ENCODE measurements around the gene TNNT1.
A peak's percentile ranks its signal among the peaks of the same experiment; 100 is the strongest.

The TNNT1 gene

GRCh38 chr19:55166530-55167268 lies 17.7 kb upstream of the TNNT1 start, which contains the start of gene DNAAF3:
DNAAF3 (minus strand) TSS chr19:55166613; CDS start chr19:55166413, 200 bp downstream.
- H3K9me3 ChIP-seq (ENCODE audit: insufficient read depth, low read length), result no peaks in the 10 kb centered on the region
- peak within 1 kb of the TSS; percentile 44 for H3K4me3 ChIP-seq (ENCODE audit: insufficient read length, low read depth)
- DNase-seq (ENCODE audit: low read depth, low spot score), result peak; percentile 91
- H3K36me3 ChIP-seq (ENCODE audit: insufficient read depth, insufficient read length, low read length), result no peaks in the 10 kb centered on the region
- TF ChIP-seq SUZ12 (IDR thresholded peaks at IDR 0.05; ENCODE audit: extremely low read depth, insufficient read depth, insufficient read length) (no peak), YY1 (IDR thresholded peaks at IDR 0.05; ENCODE audit: insufficient read depth, insufficient read length) (no peak), ZNF274 (IDR thresholded peaks at IDR 0.05; ENCODE audit: low read depth, low read length) (no peak)
- peaks cover 2% of the 10 kb centered on the region for H3K4me1 ChIP-seq (ENCODE audit: insufficient read depth, insufficient read length)
- H3K9ac ChIP-seq (ENCODE audit: insufficient read length, low read depth), result no peak within 1 kb of the TSS
- peaks cover 21% of the 10 kb centered on the region for H3K27me3 ChIP-seq (ENCODE audit: insufficient read depth, insufficient read length)

GRCh38 chr19:55165952-55166529 lies 17.0 kb upstream of the TNNT1 start:
- Histone ChIP-seq H3K4me1 (ENCODE audit: insufficient read depth, insufficient read length) (peaks cover 2% of the 10 kb centered on the region), H3K36me3 (ENCODE audit: insufficient read depth, insufficient read length, low read length) (no peaks in the 10 kb centered on the region), H3K9me3 (ENCODE audit: insufficient read depth, low read length) (no peaks in the 10 kb centered on the region), H3K9ac (ENCODE audit: insufficient read length, low read depth) (no peak overlapping the region), H3K4me3 (ENCODE audit: insufficient read length, low read depth) (peak overlapping the region; percentile 44), H3K27me3 (ENCODE audit: insufficient read depth, insufficient read length) (peaks cover 14% of the 10 kb centered on the region)
- DNase-seq (ENCODE audit: low read depth, low spot score), result peak; percentile 85
- TF ChIP-seq YY1 (IDR thresholded peaks at IDR 0.05; ENCODE audit: insufficient read depth, insufficient read length) (no peak), SUZ12 (IDR thresholded peaks at IDR 0.05; ENCODE audit: extremely low read depth, insufficient read depth, insufficient read length) (no peak), ZNF274 (IDR thresholded peaks at IDR 0.05; ENCODE audit: low read depth, low read length) (no peak)

- TF ChIP-seq ZNF274 (IDR thresholded peaks at IDR 0.05; ENCODE audit: low read depth, low read length) (no peak), SUZ12 (IDR thresholded peaks at IDR 0.05; ENCODE audit: extremely low read depth, insufficient read depth, insufficient read length) (no peak), YY1 (IDR thresholded peaks at IDR 0.05; ENCODE audit: insufficient read depth, insufficient read length) (no peak)
- DNase-seq (ENCODE audit: low read depth, low spot score), result no peak
- Histone ChIP-seq H3K27me3 (ENCODE audit: insufficient read depth, insufficient read length) (no peaks in the 10 kb centered on the region), H3K36me3 (ENCODE audit: insufficient read depth, insufficient read length, low read length) (no peaks in the 10 kb centered on the region), H3K4me1 (ENCODE audit: insufficient read depth, insufficient read length) (peaks cover 7% of the 10 kb centered on the region), H3K9me3 (ENCODE audit: insufficient read depth, low read length) (no peaks in the 10 kb centered on the region), H3K4me3 (ENCODE audit: insufficient read length, low read depth) (no peak overlapping the region), H3K9ac (ENCODE audit: insufficient read length, low read depth) (no peak overlapping the region)
Observed at GRCh38 chr19:55161571-55162322, 12.7 kb upstream of the TNNT1 start.

GRCh38 chr19:55160986-55161365 lies 12.0 kb upstream of the TNNT1 start:
- DNase-seq (ENCODE audit: low read depth, low spot score), result no peak
- TF ChIP-seq SUZ12 (IDR thresholded peaks at IDR 0.05; ENCODE audit: extremely low read depth, insufficient read depth, insufficient read length) (no peak), ZNF274 (IDR thresholded peaks at IDR 0.05; ENCODE audit: low read depth, low read length) (no peak), YY1 (IDR thresholded peaks at IDR 0.05; ENCODE audit: insufficient read depth, insufficient read length) (no peak)
- no peaks in the 10 kb centered on the region for H3K9me3 ChIP-seq (ENCODE audit: insufficient read depth, low read length)
- peaks cover 7% of the 10 kb centered on the region for H3K4me1 ChIP-seq (ENCODE audit: insufficient read depth, insufficient read length)
- no peaks in the 10 kb centered on the region for H3K27me3 ChIP-seq (ENCODE audit: insufficient read depth, insufficient read length)
- H3K4me3 ChIP-seq (ENCODE audit: insufficient read length, low read depth), result peak overlapping the region; percentile 13
- no peaks in the 10 kb centered on the region for H3K36me3 ChIP-seq (ENCODE audit: insufficient read depth, insufficient read length, low read length)
- peak overlapping the region; percentile 44 for H3K9ac ChIP-seq (ENCODE audit: insufficient read length, low read depth)

GRCh38 chr19:55160128-55160985 lies 11.4 kb upstream of the TNNT1 start:
- no peaks in the 10 kb centered on the region for H3K27me3 ChIP-seq (ENCODE audit: insufficient read depth, insufficient read length)
- no peaks in the 10 kb centered on the region for H3K36me3 ChIP-seq (ENCODE audit: insufficient read depth, insufficient read length, low read length)

GRCh38 chr19:55158848-55159749 lies 10.1 kb upstream of the TNNT1 start:
- TF ChIP-seq ZNF274 (IDR thresholded peaks at IDR 0.05; ENCODE audit: low read depth, low read length), result no peak
- no peaks in the 10 kb centered on the region for H3K9me3 ChIP-seq (ENCODE audit: insufficient read depth, low read length)
- DNase-seq (ENCODE audit: low read depth, low spot score), result no peak
- peak overlapping the region; percentile 67 for H3K9ac ChIP-seq (ENCODE audit: insufficient read length, low read depth)
- no peaks in the 10 kb centered on the region for H3K36me3 ChIP-seq (ENCODE audit: insufficient read depth, insufficient read length, low read length)
- H3K27me3 ChIP-seq (ENCODE audit: insufficient read depth, insufficient read length), result no peaks in the 10 kb centered on the region
- H3K4me1 ChIP-seq (ENCODE audit: insufficient read depth, insufficient read length), result peaks cover 5% of the 10 kb centered on the region
- H3K4me3 ChIP-seq (ENCODE audit: insufficient read length, low read depth), result no peak overlapping the region

More at GRCh38 chr19:55160128-55160985, 11.4 kb upstream of the TNNT1 start:
- no peak for DNase-seq (ENCODE audit: low read depth, low spot score)
- Histone ChIP-seq H3K4me3 (ENCODE audit: insufficient read length, low read depth) (no peak overlapping the region), H3K9me3 (ENCODE audit: insufficient read depth, low read length) (no peaks in the 10 kb centered on the region), H3K4me1 (ENCODE audit: insufficient read depth, insufficient read length) (peaks cover 5% of the 10 kb centered on the region), H3K9ac (ENCODE audit: insufficient read length, low read depth) (peak overlapping the region; percentile 61)
- TF ChIP-seq SUZ12 (IDR thresholded peaks at IDR 0.05; ENCODE audit: extremely low read depth, insufficient read depth, insufficient read length), result no peak
- no peak for TF ChIP-seq YY1 (IDR thresholded peaks at IDR 0.05; ENCODE audit: insufficient read depth, insufficient read length)

All from NT2/D1 (cell line).